ENCODE data around the gene RRP1. TPM values are rescaled to one million over a fixed set of nuclear protein-coding genes. Genes with fewer than 3 reads are reported as not detected.

Gene RRP1
- total RNA-seq, 1 experiment from 2014 or later = 76.4 TPM

DNA sequence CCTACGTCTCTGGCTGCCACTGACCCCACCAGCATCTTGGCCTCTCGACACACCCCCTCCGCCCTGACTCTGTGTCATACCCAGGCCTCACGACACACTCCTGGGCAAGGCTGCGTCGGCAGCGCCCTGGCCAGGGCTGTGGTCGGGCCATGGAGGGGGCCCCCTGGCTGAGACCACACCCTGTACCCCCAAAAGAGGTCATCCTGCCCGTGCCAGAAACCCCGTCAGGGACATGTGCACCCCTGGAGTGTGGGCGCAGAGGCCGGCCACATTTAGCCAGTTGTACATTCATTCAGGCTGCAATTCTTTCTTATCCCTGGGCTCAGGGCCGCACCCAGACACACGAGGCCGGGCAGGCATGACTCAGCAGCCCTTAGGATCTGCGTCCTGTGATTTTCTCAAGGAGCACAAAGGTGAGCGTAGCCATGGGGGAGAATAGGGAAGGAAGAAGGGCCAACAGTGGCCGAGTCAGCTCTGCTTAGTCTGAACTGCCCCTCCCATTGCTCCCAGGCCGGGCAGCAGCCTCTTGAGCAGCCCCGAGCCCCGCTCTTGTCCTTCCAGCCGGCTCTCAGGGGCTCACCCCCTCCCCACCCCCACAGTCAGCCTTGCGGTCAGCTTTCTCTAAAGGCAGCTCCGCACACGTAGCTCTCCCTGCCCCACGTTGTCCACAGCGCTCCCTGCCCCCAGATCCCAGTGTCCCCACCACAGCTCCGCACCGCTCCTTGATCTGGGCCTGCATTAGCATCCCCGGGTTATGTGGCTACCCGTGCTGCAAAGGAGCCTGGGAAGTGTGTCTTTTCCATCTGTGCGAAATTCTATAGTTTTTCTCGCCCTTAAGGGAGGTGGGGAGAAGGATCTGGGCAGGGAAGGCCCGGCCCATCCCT, 21.2 kb upstream of the RRP1 start:
- Histone ChIP-seq H3K9me2 (replicated peaks; ENCODE audit: low read length) (no peaks in the 10 kb centered on the region), H3K9ac (ENCODE audit: low read length) (peak overlapping the region; percentile 89), H3K4me3 (ENCODE audit: low read length) (no peak overlapping the region; the same call in 1 of the 2 replicates), H3K9me3 (ENCODE audit: low read length) (no peaks in the 10 kb centered on the region), H3K4me1 (ENCODE audit: insufficient read depth, low read length) (peaks cover 33% of the 10 kb centered on the region), H3F3A (ENCODE audit: low read length, unreplicated experiment) (peaks cover 15% of the 10 kb centered on the region), H3K36me3 (ENCODE audit: low read depth, low read length) (peaks cover 5% of the 10 kb centered on the region; the same call in 1 of the 2 replicates), H3K27me3 (ENCODE audit: low read length) (no peaks in the 10 kb centered on the region), H4K20me1 (ENCODE audit: low read length) (peaks cover 2% of the 10 kb centered on the region; the same call in 1 of the 2 replicates), H2AFZ (ENCODE audit: low read length) (peak overlapping the region; percentile 36; the same call in 1 of the 2 replicates), H3K4me2 (ENCODE audit: low read length) (peak overlapping the region; percentile 68), H3K79me2 (ENCODE audit: low read length) (peaks cover 2% of the 10 kb centered on the region; the same call in 1 of the 2 replicates), H3K27ac (ENCODE audit: low read length) (peak overlapping the region; percentile 97)
- ATAC-seq = peak; percentile 80
- ChIA-PET POLR2A (ENCODE audit: unreplicated experiment) (no interaction called here), CTCF (no interaction called here)
- intact Hi-C loops (cut with micrococcal nuclease) = loop anchor here (1.0 kb wide), 1 partner anchor 50 kb away; no protein-coding TSS in a partner anchor
- DNase-seq = peak; percentile 96
- TF ChIP-seq, protein P1, sequence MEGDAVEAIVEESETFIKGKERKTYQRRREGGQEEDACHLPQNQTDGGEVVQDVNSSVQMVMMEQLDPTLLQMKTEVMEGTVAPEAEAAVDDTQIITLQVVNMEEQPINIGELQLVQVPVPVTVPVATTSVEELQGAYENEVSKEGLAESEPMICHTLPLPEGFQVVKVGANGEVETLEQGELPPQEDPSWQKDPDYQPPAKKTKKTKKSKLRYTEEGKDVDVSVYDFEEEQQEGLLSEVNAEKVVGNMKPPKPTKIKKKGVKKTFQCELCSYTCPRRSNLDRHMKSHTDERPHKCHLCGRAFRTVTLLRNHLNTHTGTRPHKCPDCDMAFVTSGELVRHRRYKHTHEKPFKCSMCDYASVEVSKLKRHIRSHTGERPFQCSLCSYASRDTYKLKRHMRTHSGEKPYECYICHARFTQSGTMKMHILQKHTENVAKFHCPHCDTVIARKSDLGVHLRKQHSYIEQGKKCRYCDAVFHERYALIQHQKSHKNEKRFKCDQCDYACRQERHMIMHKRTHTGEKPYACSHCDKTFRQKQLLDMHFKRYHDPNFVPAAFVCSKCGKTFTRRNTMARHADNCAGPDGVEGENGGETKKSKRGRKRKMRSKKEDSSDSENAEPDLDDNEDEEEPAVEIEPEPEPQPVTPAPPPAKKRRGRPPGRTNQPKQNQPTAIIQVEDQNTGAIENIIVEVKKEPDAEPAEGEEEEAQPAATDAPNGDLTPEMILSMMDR (conservative IDR thresholded peaks at IDR 0.05; ENCODE audit: low read depth, low read length) = no peak
- TSS peak; percentile 8 for BruUV-seq (replicated peaks)

DNA sequence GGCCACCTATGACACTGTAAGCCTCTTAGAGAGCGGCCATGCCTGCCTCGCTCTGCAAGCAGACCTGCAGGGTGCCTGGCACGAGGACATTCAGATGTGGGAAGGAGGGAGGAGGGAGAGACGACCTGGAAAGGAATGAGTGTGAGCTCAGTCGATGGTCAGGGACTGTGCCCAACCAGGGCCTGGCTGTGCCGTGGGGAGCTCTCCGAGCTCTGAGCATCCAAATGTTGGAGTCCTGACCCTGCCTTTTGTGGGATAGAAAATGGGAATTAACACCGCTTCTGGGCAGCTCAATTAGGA, 20.6 kb upstream of the RRP1 start:
- Histone ChIP-seq H3K9me2 (replicated peaks; ENCODE audit: low read length) (no peaks in the 10 kb centered on the region), H3K36me3 (ENCODE audit: low read depth, low read length) (peaks cover 9% of the 10 kb centered on the region), H3K27ac (ENCODE audit: low read length) (peak overlapping the region; percentile 97), H3F3A (ENCODE audit: low read length, unreplicated experiment) (peaks cover 15% of the 10 kb centered on the region), H4K20me1 (ENCODE audit: low read length) (peaks cover 8% of the 10 kb centered on the region), H3K4me2 (ENCODE audit: low read length) (peak overlapping the region; percentile 68; the same call in 1 of the 2 replicates), H3K27me3 (ENCODE audit: low read length) (no peaks in the 10 kb centered on the region), H2AFZ (ENCODE audit: low read length) (no peak overlapping the region), H3K4me1 (ENCODE audit: insufficient read depth, low read length) (peaks cover 33% of the 10 kb centered on the region), H3K9me3 (ENCODE audit: low read length) (no peaks in the 10 kb centered on the region), H3K79me2 (ENCODE audit: low read length) (peaks cover 8% of the 10 kb centered on the region), H3K4me3 (ENCODE audit: low read length) (no peak overlapping the region), H3K9ac (ENCODE audit: low read length) (peak overlapping the region; percentile 89)
- no TSS peak for BruUV-seq (replicated peaks)
- DNase-seq (no peak), ATAC-seq (no peak)
- TF ChIP-seq EZH2phosphoT487 (IDR thresholded peaks at IDR 0.05; ENCODE audit: borderline replicate concordance, low read length) = no peak
- no peak for TF ChIP-seq EZH2 (IDR thresholded peaks at IDR 0.05; ENCODE audit: low read length, unreplicated experiment)
- TF ChIP-seq, protein P1 (conservative IDR thresholded peaks at IDR 0.05; ENCODE audit: low read depth, low read length) = no peak
- intact Hi-C loops (cut with micrococcal nuclease) = loop anchor here (1.0 kb wide), 1 partner anchor 51 kb away; no protein-coding TSS in a partner anchor
- ChIA-PET POLR2A (ENCODE audit: unreplicated experiment) (no interaction called here), CTCF (no interaction called here)

DNA sequence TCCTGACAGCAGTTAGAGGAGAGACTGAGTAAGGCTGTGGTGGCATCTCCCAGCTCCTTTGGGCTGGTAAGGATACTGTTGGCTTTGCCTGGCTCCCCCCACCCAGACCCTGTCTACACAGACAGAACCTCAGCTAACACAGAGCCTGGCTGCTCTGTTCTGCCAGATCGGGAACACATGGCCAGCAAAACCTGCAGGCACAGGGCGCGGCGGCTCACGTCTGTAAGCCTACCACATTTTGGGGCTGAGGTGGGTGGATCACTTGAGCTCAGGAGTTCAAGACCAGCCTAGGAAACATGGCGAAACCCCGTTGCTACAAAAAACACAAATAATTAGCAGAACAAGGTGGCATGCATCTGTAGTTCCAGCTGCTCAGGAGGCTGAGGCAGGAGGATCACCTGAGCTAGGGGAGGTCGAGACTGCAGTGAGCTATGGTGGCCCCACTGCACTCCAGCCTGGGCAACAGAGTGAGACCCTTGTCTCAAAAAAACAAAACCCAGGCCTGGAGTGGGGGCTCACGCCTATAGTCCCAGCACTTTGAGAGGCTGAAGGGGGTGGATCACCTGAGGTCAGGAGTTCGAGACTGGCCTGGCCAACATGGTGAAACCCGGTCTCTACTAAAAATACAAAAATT, 19.9 kb upstream of the RRP1 start:
- intact Hi-C loops (cut with micrococcal nuclease) = no loop called here
- no peaks in the 10 kb centered on the region for H3K9me2 ChIP-seq (replicated peaks; ENCODE audit: low read length)
- ATAC-seq (no peak), DNase-seq (no peak)
- TF ChIP-seq EZH2phosphoT487 (IDR thresholded peaks at IDR 0.05; ENCODE audit: borderline replicate concordance, low read length) (no peak), EZH2 (IDR thresholded peaks at IDR 0.05; ENCODE audit: low read length, unreplicated experiment) (no peak)
- TF ChIP-seq, protein P1 (conservative IDR thresholded peaks at IDR 0.05; ENCODE audit: low read depth, low read length) = no peak
- H3K4me3 ChIP-seq (ENCODE audit: low read length) = no peak overlapping the region
- peaks cover 14% of the 10 kb centered on the region for H3K79me2 ChIP-seq (ENCODE audit: low read length)
- ChIA-PET CTCF (no interaction called here), POLR2A (ENCODE audit: unreplicated experiment) (no interaction called here)
- H3K4me1 ChIP-seq (ENCODE audit: insufficient read depth, low read length) = peaks cover 38% of the 10 kb centered on the region
- H3K9ac ChIP-seq (ENCODE audit: low read length) = no peak overlapping the region
- no peaks in the 10 kb centered on the region for H3K27me3 ChIP-seq (ENCODE audit: low read length)
- H3K9me3 ChIP-seq (ENCODE audit: low read length) = no peaks in the 10 kb centered on the region
- peaks cover 14% of the 10 kb centered on the region for H4K20me1 ChIP-seq (ENCODE audit: low read length)
- no peak overlapping the region for H3K4me2 ChIP-seq (ENCODE audit: low read length)
- H3F3A ChIP-seq (ENCODE audit: low read length, unreplicated experiment) = peaks cover 19% of the 10 kb centered on the region
- H3K27ac ChIP-seq (ENCODE audit: low read length) = peak overlapping the region; percentile 97
- no TSS peak for BruUV-seq (replicated peaks)
- no peak overlapping the region for H2AFZ ChIP-seq (ENCODE audit: low read length)
- H3K36me3 ChIP-seq (ENCODE audit: low read depth, low read length) = peaks cover 16% of the 10 kb centered on the region
